H1 (cell line): ENCODE data around the gene ADTRP. TPM values are rescaled to one million over a fixed set of nuclear protein-coding genes. Genes with fewer than 3 reads are reported as not detected.

Experiments used
- CTCF ChIP-seq, 3 experiments: IDR thresholded peaks; 1 replicate in 2 of 3; 2 replicates in 1 of 3; pipeline versions ENCODE4 v1.5.1 to v1.6.1; 2011; ENCODE audit warnings: low read length in 3 of 3, mild to moderate bottlenecking in 3 of 3, inconsistent platforms in 2 of 3, low read depth in 1 of 3, moderate library complexity in 1 of 3; ENCODE audit not compliant: insufficient read depth in 1 of 3; ENCODE audit errors: control extremely low read depth in 1 of 3
- POU5F1 ChIP-seq: IDR thresholded peaks from 2 replicates; pipeline ENCODE4 v1.6.1; 2011; ENCODE audit warnings: low read depth, mild to moderate bottlenecking, low read length, moderate library complexity
- SIRT6 ChIP-seq: IDR thresholded peaks from one replicate; pipeline ENCODE4 v1.7.1; 2012; ENCODE audit warnings: low read length, inconsistent platforms
- polyA plus RNA-seq, 7 experiments: library from polyadenylated mRNA; depleted of rRNA in 3 of 7; stranded (reverse) in 5 of 7; unstranded in 2 of 7; fragments of >200 nt in 5 of 7; fragments of 200-250 nt in 2 of 7; gene quantifications; 1 replicate in 5 of 7; 2 replicates in 1 of 7; 4 replicates in 1 of 7; pipeline versions ENCODE4 v1.2.1 to v1.2.3, GENCODE V29; 2011 to 2013; ENCODE audit warnings: missing spikeins in 2 of 7, mixed read lengths in 2 of 7
- total RNA-seq: library from RNA; stranded (reverse); fragmentation: NEBNext Ultra II Directional; extraction: Animal tissue kit (Norgen Biotek cat#: 25700); gene quantifications from 2 replicates; pipeline ENCODE4 v1.2.1, GENCODE V29; 2021

The ADTRP gene
- total and polyA plus RNA-seq, 2 of the 8 experiments (the other 6 are each of a cell fraction or from before 2014, with no cell fraction given): 0.08 to 0.45 TPM

GRCh38 chr6:11812439-11812838 is 33.8 kb upstream of the ADTRP start (continued):
- TF ChIP-seq CTCF (IDR thresholded peaks at IDR 0.05; ENCODE audit: control extremely low read depth in 1 of 3, insufficient read depth in 1 of 3, low read depth in 1 of 3, low read length in 3 of 3): no peak
- TF ChIP-seq POU5F1: no peak
- TF ChIP-seq SIRT6: no peak
